Brain microvascular endothelial cell (primary cell): ENCODE measurements around the gene DPP3.

Source experiments
- DNase-seq: peaks from one replicate; pipeline ENCODE4 v3.0.0-alpha.2; 2020
- H3K27ac ChIP-seq: fragments of 250-450 bp; sonication (Bioruptor Pico); 2 replicates; pipeline ENCODE4 v1.5.1; 2020; ENCODE audit warnings: mild to moderate bottlenecking, moderate library complexity
- H3K27me3 ChIP-seq: fragments of 250-450 bp; sonication (Bioruptor Pico); replicated peaks from 2 replicates; pipeline ENCODE4 v1.5.1; 2020; ENCODE audit warnings: mild to moderate bottlenecking
- H3K36me3 ChIP-seq: fragments of 250-450 bp; sonication (Bioruptor Pico); replicated peaks from 2 replicates; pipeline ENCODE4 v1.5.1; 2020; ENCODE audit warnings: mild to moderate bottlenecking
- H3K4me3 ChIP-seq: 2 replicates; pipeline ENCODE4 v1.5.1; 2011; ENCODE audit warnings: low read depth, mild to moderate bottlenecking, control low read depth, low read length, moderate library complexity
- in situ Hi-C: cut with HindIII; loops from 2 replicates; pipeline ENCODE4 v1.10.0; 2017; ENCODE audit warnings: low sequenced_read_pairs, low pct_ligation_motif_present
- TF ChIP-seq, protein P1 (sequence below): IDR thresholded peaks from 2 replicates; pipeline ENCODE4 v1.5.1; 2011; ENCODE audit warnings: low read depth, mild to moderate bottlenecking, moderate library complexity, low read length, control low read depth, inconsistent platforms; ENCODE audit errors: missing control alignments

The DPP3 gene

DNA sequence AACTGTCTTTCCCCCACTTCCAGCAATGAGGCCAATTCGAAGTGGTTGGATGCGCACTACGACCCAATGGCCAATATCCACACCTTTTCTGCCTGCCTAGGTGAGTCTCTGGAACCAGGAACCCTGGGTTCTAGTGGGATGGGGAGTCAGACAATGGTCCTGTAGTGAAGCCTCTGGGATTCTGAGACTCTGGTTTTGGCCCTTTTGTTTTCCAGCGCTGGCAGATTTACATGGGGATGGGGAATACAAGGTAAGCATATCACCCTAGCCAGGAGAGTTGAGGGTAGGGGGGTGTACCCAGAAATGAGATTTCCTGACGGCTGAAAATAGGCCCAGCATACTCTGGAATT is 30.7 kb downstream of the DPP3 start:
- no peak overlapping the region for H3K27ac ChIP-seq
- no peak for DNase-seq
- peaks cover 15% of the 10 kb centered on the region for H3K36me3 ChIP-seq
- H3K4me3 ChIP-seq, result peak overlapping the region; percentile 97
- H3K27me3 ChIP-seq, result no peaks in the 10 kb centered on the region
- in situ Hi-C loops, result no loop called here
- TF ChIP-seq, protein P1, sequence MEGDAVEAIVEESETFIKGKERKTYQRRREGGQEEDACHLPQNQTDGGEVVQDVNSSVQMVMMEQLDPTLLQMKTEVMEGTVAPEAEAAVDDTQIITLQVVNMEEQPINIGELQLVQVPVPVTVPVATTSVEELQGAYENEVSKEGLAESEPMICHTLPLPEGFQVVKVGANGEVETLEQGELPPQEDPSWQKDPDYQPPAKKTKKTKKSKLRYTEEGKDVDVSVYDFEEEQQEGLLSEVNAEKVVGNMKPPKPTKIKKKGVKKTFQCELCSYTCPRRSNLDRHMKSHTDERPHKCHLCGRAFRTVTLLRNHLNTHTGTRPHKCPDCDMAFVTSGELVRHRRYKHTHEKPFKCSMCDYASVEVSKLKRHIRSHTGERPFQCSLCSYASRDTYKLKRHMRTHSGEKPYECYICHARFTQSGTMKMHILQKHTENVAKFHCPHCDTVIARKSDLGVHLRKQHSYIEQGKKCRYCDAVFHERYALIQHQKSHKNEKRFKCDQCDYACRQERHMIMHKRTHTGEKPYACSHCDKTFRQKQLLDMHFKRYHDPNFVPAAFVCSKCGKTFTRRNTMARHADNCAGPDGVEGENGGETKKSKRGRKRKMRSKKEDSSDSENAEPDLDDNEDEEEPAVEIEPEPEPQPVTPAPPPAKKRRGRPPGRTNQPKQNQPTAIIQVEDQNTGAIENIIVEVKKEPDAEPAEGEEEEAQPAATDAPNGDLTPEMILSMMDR, result no peak

DNA sequence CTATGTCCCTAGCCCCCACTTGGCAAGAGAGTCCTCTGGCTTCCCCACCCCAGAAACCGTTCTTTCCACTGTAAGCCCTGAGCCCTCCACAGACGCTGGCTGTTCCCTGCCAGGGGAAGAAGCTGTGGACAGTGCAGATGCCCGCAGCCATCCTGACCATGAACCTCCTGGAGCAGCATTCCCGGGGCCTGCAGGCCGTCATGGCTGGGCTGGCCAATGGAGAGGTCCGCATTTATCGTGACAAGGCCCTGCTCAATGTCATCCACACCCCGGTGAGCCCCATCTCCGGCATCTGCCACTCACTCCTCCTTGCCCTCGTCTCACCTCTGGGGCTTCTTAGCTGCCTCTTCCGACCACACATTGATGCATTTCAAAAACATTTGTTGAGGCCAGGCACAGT is 43.4 kb downstream of the DPP3 start:
- TF ChIP-seq, protein P1, result no peak
- no peaks in the 10 kb centered on the region for H3K27me3 ChIP-seq
- DNase-seq, result no peak
- in situ Hi-C loops, result no loop called here
- H3K36me3 ChIP-seq, result peaks cover 30% of the 10 kb centered on the region
- no peak overlapping the region for H3K27ac ChIP-seq
- no peak overlapping the region for H3K4me3 ChIP-seq

DNA sequence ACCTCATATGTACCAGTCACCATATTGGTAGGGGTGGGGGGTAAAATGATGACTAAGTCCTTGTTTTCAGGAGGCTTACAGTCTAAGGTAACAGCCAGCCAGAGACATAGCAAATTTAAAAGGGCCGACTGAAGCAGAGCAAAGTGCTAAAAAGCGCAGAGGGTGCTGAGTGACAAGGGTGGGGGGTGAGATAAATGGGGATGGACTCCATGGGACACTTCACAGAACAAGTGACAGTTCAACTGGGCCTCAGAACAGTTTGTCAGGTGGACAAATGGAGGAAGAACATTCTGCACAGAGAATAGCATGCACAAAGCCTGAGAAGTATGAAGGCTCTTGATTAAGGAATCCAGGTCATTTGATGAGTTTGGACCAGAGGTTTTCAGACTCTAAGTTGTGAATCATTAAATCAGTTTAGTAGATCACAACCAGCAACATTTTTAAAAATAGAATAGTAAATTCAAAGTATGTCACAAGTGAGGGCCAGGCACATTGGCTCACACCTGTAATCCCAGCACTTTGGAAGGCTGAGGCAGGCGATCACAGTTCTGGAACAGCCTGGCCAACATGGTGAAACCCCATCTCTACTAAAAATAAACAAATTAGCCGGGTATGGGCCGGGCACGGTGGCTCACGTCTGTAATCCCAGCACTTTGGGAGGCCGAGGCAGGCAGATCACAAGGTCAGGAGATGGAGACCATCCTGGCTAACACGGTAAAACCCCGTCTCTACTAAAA is 44.2 kb downstream of the DPP3 start:
- no peak for DNase-seq
- no peaks in the 10 kb centered on the region for H3K27me3 ChIP-seq
- TF ChIP-seq, protein P1, result no peak
- in situ Hi-C loops, result no loop called here
- H3K27ac ChIP-seq, result no peak overlapping the region
- peaks cover 29% of the 10 kb centered on the region for H3K36me3 ChIP-seq
- no peak overlapping the region for H3K4me3 ChIP-seq

DNA sequence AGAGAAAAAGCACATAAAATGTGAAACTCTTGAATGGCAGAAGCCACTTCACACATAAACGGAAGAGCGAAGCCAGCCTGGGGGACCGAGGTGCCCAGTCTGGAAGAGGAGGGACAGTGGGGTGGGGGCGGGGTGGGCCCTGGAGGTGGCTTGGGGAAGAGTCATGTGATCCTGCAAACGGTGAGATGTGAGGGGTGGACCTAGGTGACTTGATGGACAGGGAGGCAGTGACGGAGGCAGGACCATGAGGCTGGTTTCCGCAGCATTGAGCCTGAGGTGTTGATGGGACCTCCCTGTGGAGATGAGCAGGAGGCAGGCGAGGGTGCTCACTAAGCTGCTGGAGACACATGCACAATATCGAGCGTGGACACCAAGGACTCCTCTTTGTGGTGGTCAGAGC is 48.8 kb downstream of the DPP3 start:
- DNase-seq, result no peak
- in situ Hi-C loops, result no loop called here
- H3K36me3 ChIP-seq, result no peaks in the 10 kb centered on the region

DNA sequence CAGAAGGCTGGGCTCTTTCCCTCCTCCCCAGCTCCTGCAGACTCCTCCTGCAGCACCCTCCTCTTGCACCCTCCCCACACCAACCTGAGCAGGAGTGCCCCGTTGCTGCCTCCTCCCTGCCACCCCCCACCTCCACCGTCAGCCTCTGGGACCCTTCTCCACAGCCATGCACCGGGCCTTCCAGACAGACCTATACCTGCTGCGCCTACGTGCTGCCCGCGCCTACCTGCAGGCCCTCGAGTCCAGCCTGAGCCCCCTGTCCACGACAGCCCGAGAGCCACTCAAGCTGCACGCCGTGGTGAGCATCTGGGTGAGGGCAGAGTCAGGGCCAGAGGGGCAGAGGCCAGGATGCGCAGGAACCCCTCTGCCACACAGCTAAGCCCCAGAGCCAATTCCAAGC is 49.4 kb downstream of the DPP3 start:
- Histone ChIP-seq H3K27me3 (no peaks in the 10 kb centered on the region), H3K4me3 (no peak overlapping the region), H3K27ac (no peak overlapping the region), H3K36me3 (no peaks in the 10 kb centered on the region)
- TF ChIP-seq, protein P1, result no peak
- DNase-seq, result no peak
- in situ Hi-C loops, result no loop called here

More for the DNA sequence above, 48.8 kb downstream of the DPP3 start:
- no peaks in the 10 kb centered on the region for H3K27me3 ChIP-seq
- H3K27ac ChIP-seq, result no peak overlapping the region
- H3K4me3 ChIP-seq, result no peak overlapping the region
- TF ChIP-seq, protein P1, result no peak
